Stimulated activated CD8-positive, alpha-beta memory T cell treated with anti-CD3 and anti-CD28 coated beads, Interleukin-7, amount 100 ng/mL, for 24 hours (primary cell): ENCODE measurements around the gene OR14K1.
"Not testable (repeated sequence)": the region's sequence is repeated elsewhere in the genome, so short reads cannot be mapped to it uniquely, and the experiment has no call there.

Experiments used
- DNase-seq: peaks from one replicate; pipeline ENCODE4 v3.0.0-alpha.2; 2020; ENCODE audit warnings: low read depth

Gene OR14K1, protein sequence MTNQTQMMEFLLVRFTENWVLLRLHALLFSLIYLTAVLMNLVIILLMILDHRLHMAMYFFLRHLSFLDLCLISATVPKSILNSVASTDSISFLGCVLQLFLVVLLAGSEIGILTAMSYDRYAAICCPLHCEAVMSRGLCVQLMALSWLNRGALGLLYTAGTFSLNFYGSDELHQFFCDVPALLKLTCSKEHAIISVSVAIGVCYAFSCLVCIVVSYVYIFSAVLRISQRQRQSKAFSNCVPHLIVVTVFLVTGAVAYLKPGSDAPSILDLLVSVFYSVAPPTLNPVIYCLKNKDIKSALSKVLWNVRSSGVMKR

DNA sequence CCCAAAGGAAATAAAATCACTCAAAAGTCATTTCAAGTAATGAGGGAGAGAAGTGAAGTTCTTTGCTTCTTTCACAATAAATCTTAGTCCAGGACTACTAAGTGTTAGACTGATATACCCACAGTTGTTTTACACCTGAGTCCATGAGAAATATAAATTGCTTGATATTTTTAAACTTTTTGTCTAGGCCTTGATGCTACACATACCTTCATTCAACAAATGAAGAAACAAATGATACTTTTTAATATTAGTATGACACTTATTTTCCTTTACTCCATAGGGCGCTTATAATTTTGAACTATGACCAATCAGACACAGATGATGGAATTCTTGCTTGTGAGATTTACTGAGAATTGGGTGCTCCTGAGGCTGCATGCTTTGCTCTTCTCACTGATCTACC lies at the start of gene OR14K1:
Gene OR14K1 (plus strand): TSS at position 301 of the 400 bp plus-strand sequence. CDS start 0 bp downstream, at position 301.
- no peak for DNase-seq

- no peak for DNase-seq
Observed at GRCh38 chr1:247701338-247701737, 37.1 kb upstream of the OR14K1 start.

GRCh38 chr1:247710681-247711080 lies 27.7 kb upstream of the OR14K1 start:
- DNase-seq = not testable (repeated sequence)

- DNase-seq = no peak
Observed at GRCh38 chr1:247713753-247714152, 24.7 kb upstream of the OR14K1 start.

- DNase-seq = no peak
Observed at GRCh38 chr1:247716546-247716945, 21.9 kb upstream of the OR14K1 start, which contains the start of gene OR6F1. TSS of gene OR6F1 (minus strand) at chr1:247716646. CDS start at chr1:247712755, 3,891 bp downstream.

DNA sequence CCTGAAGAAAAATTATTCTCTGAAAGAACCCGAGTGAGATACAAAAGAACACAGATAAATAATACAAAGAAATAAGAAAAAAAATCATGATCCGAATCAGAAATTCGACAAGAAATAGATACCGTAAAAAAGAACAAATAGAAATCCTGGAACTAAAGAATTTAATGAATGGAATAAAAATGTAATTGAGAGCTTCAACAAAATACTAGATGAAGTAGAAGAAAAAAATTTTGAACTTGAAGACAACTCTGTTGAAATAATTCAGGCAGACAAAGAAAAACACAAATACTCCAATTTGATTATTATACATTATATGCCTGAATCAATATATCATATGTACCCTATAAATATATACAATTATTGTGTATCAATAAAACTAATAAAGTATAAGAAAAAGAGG lies 17.2 kb upstream of the OR14K1 start:
- no peak for DNase-seq

GRCh38 chr1:247740721-247741120 lies 2.3 kb downstream of the OR14K1 start:
- DNase-seq = no peak

- no peak for DNase-seq
Observed at GRCh38 chr1:247741756-247742155, 3.3 kb downstream of the OR14K1 start.

- DNase-seq = not testable (repeated sequence)
Observed at GRCh38 chr1:247742215-247742760, 3.9 kb downstream of the OR14K1 start.

DNA sequence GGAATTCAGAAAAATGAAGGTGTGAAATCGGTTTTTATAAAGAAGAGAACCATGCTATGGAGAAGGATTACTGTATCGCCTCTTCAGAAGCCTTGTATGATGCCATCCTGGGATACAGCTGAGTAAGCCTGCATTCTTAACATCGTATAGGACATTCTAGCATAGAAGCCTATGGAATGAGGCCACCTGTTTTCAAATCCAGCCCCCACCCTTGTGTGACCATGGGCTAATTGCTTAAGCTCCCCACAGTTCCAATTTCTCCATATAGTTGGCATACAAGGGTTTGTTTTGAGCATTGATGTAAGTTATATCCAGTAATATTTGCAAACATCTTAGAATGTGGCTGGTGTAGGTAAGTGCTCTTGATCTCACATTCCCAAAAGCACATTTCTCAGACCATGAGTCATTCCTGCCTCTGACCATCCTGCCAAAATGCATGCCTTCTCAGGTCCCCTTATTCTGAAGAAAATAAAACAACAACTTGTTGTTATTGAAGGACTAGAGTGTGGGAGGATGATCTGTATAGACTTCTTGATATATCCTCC lies 8.0 kb downstream of the OR14K1 start:
- DNase-seq = no peak

DNA sequence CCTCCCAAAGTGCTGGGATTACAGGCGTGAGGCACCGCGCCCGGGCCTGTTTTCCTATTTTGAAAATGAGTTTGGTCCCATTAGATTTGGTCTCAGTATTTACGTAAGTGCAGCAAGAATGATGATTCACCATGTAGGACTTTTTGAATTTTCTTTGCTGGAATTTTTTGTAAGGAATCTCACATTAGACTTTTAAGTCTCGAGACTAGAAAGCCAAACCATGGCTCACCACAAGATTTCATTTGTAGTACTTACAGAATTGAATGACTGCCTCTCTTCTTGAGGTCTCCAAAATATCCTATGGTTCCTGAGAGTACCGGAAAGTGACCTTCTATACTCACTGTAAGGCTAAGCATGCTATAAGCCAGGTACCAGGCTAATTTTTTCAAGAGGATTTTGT lies 9.2 kb downstream of the OR14K1 start:
- DNase-seq = no peak

DNA sequence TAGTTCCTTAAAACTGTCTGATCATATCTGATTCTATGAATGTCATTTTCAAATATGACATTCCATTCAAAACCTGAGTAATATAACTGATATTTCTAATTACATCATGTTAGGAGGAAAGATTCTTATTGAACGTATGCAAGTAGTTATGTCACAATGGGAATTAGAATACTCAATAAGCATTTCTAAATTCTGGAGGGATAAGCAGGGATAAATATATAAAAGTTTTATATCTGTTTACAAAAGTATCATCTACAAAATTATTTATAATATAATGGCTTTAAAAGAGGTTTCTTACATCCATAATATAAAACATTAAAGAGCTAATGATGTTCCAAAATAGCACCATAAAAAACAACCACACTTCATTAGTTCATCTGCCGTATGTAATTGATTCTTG lies 9.6 kb downstream of the OR14K1 start, which contains the start of gene OR14A2:
Gene OR14A2 (minus strand): TSS at position 101 of the 400 bp plus-strand sequence.
- no peak for DNase-seq

DNA sequence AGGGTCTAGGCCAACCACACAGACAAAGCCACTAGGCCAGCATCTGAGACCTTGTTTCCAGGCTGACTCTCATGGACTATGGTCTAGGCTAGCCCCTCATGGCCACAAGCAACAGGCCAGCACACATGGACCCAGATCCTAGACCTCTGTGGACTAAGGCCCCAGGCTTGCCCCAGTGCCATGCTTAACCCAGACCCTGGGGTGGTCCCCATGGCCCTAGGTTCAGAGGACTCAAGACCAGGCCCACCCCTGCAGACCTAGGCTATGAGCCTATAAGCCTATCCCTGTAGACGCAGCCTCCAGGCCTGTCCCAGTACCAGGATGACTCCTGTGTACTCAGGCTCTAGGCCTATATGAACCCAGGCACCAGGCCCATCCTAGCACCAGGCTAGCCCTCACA lies 11.5 kb downstream of the OR14K1 start:
- DNase-seq = no peak

- not testable (repeated sequence) for DNase-seq
Observed at GRCh38 chr1:247754311-247754710, 15.9 kb downstream of the OR14K1 start.

GRCh38 chr1:247760456-247760855 lies 22.0 kb downstream of the OR14K1 start, which contains the start of gene OR1C1:
TSS of gene OR1C1 (minus strand) at chr1:247760556. CDS start at chr1:247758406, 2,150 bp downstream.
- no peak for DNase-seq

GRCh38 chr1:247769603-247770002 lies 31.2 kb downstream of the OR14K1 start:
- no peak for DNase-seq
